Endothelial cell of umbilical vein (primary cell): Measurements from ENCODE around the gene MAP1S. TPM values are rescaled to one million over a fixed set of nuclear protein-coding genes. Genes with fewer than 3 reads are reported as not detected.

Source experiments
- BruUV-seq: library from RNA; stranded (reverse); fragments of 400-500 nt; replicated peaks from 2 replicates; lab custom pipeline; 2021; lab: Mats Ljungman, UMichigan
- CTCF ChIA-PET: fragments of 300-600, 350-600 bp; sonication (Branson Sonifier 250); formaldehyde crosslinking; loops from one replicate; lab custom pipeline; 2021; ENCODE audit warnings: antibody characterized with exemption, inconsistent platforms; lab: Charles Lee
- POLR2A ChIA-PET: fragments of 300-600, 350-600 bp; sonication (Branson Sonifier 250); formaldehyde crosslinking; loops from one replicate; lab custom pipeline; 2021; ENCODE audit warnings: antibody characterized with exemption, inconsistent platforms; lab: Charles Lee
- DNase-seq: peaks from one replicate; pipeline ENCODE4 v3.0.0-alpha.2; 2011; ENCODE audit warnings: low read depth, low spot score
- FAIRE-seq: peaks from 2 replicates; lab custom pipeline; 2011; peaks lifted over from hg19 to GRCh38; lab: Jason Lieb, UNC
- H2AFZ ChIP-seq: 2 replicates; pipeline ENCODE4 v1.6.0; 2012; ENCODE audit warnings: low read depth, low read length, control low read depth, inconsistent platforms
- H3K27ac ChIP-seq: 2 replicates; pipeline ENCODE4 v1.5.1; 2011; ENCODE audit warnings: low read depth, mild to moderate bottlenecking, control low read depth, low read length, moderate library complexity; ENCODE audit not compliant: insufficient read depth
- H3K27me3 ChIP-seq, 2 experiments: 2 replicates each; pipeline versions ENCODE4 v1.6.0 to v1.6.1; 2011; ENCODE audit warnings: low read length in 2 of 2, mixed read lengths in 1 of 2; ENCODE audit not compliant: control insufficient read depth in 2 of 2, insufficient read depth in 2 of 2
- H3K36me3 ChIP-seq, 2 experiments: 2 replicates in 1 of 2; 3 replicates in 1 of 2; pipeline ENCODE4 v1.5.1; 2011; ENCODE audit warnings: low read length in 2 of 2, mild to moderate bottlenecking in 1 of 2, moderate library complexity in 1 of 2; ENCODE audit not compliant: control insufficient read depth in 2 of 2, insufficient read depth in 2 of 2; ENCODE audit errors: extremely low read depth in 1 of 2
- H3K4me1 ChIP-seq: 3 replicates; pipeline ENCODE4 v1.5.1; 2011; ENCODE audit warnings: mild to moderate bottlenecking, low read length; ENCODE audit not compliant: control insufficient read depth, insufficient read depth; ENCODE audit errors: extremely low read depth
- H3K4me2 ChIP-seq: 2 replicates; pipeline ENCODE4 v1.6.1; 2011; ENCODE audit warnings: low read length, control low read depth, mixed read lengths; ENCODE audit not compliant: insufficient read depth
- H3K4me3 ChIP-seq, 3 experiments: fragments of 200-600 bp in 1 of 3; sonication (generic), shearing (Covaris generic) in 1 of 3; replicated peaks in 1 of 3; 2 replicates each; pipeline ENCODE4 v1.5.1; 2011 to 2016; ENCODE audit warnings: control low read depth in 3 of 3, low read length in 3 of 3, mild to moderate bottlenecking in 2 of 3, inconsistent platforms in 1 of 3, low read depth in 1 of 3, moderate library complexity in 1 of 3; ENCODE audit not compliant: insufficient read depth in 1 of 3
- H3K79me2 ChIP-seq: 2 replicates; pipeline ENCODE4 v1.6.0; 2012; ENCODE audit warnings: low read length, inconsistent platforms; ENCODE audit not compliant: control insufficient read depth, insufficient read depth
- H3K9ac ChIP-seq: replicated peaks from 2 replicates; pipeline ENCODE3; 2011; ENCODE audit warnings: low read length, control low read depth; ENCODE audit not compliant: insufficient read depth; ENCODE audit errors: extremely low read depth
- H3K9me1 ChIP-seq: replicated peaks from 3 replicates; pipeline ENCODE4 v1.6.0; 2011; ENCODE audit warnings: mild to moderate bottlenecking, low read length; ENCODE audit not compliant: control insufficient read depth, insufficient read depth; ENCODE audit errors: extremely low read depth
- H3K9me3 ChIP-seq: replicated peaks from 2 replicates; pipeline ENCODE4 v1.5.1; 2012; ENCODE audit warnings: low read length, inconsistent platforms; ENCODE audit not compliant: control insufficient read depth, insufficient read depth
- H4K20me1 ChIP-seq: replicated peaks from 2 replicates; pipeline ENCODE3; 2011; ENCODE audit warnings: mild to moderate bottlenecking, low read length; ENCODE audit not compliant: control insufficient read depth, insufficient read depth; ENCODE audit errors: extremely low read depth
- EZH2 ChIP-seq: IDR thresholded peaks from 2 replicates; pipeline ENCODE4 v1.6.1; 2012; ENCODE audit warnings: borderline replicate concordance, low read depth, mild to moderate bottlenecking, moderate library complexity, low read length, inconsistent platforms; ENCODE audit not compliant: severe bottlenecking
- FOS ChIP-seq: IDR thresholded peaks from 2 replicates; pipeline ENCODE4 v1.6.1; 2011; ENCODE audit warnings: mild to moderate bottlenecking, low read length, moderate library complexity, borderline replicate concordance; ENCODE audit not compliant: insufficient read depth
- GATA2 ChIP-seq: IDR thresholded peaks from 2 replicates; pipeline ENCODE4 v1.7.0; 2011; ENCODE audit warnings: low read depth, mild to moderate bottlenecking, moderate library complexity, mixed read lengths, low read length; ENCODE audit not compliant: insufficient read length, insufficient read depth
- JUN ChIP-seq: IDR thresholded peaks from 2 replicates; pipeline ENCODE4 v1.6.1; 2011; ENCODE audit warnings: borderline replicate concordance, low read depth; ENCODE audit not compliant: insufficient read length, insufficient read depth
- MYC ChIP-seq: IDR thresholded peaks from one replicate; pipeline ENCODE4 v1.6.1; 2011; ENCODE audit warnings: mild to moderate bottlenecking, low read depth, low read length
- POLR2A ChIP-seq: IDR thresholded peaks from 2 replicates; pipeline ENCODE4 v1.6.1; 2012; ENCODE audit warnings: low read depth, mild to moderate bottlenecking, control low read depth, low read length
- POLR2AphosphoS5 ChIP-seq: IDR thresholded peaks from 2 replicates; pipeline ENCODE4 v1.6.1; 2012; ENCODE audit warnings: low read depth, mild to moderate bottlenecking, control low read depth, low read length, moderate library complexity; ENCODE audit not compliant: insufficient read depth
- dilution Hi-C: fragments of 300-500 bp; cut with MboI; formaldehyde crosslinking; loops from one replicate; pipeline ENCODE4 v1.15.0; 2019; ENCODE audit warnings: low sequenced_read_pairs; ENCODE audit not compliant: extremely low pct_ligation_motif_present
- intact Hi-C: fragments of 100-400 bp; cut with micrococcal nuclease; formaldehyde crosslinking; loops from one replicate; pipeline ENCODE4 v1.10.0; 2022
- polyA plus RNA-seq, 4 experiments: library from polyadenylated mRNA; depleted of rRNA in 3 of 4; stranded (reverse) in 3 of 4; unstranded in 1 of 4; fragments of >200 nt; gene quantifications; 2 replicates each; pipeline versions ENCODE4 v1.2.1 to v1.2.3, GENCODE V29; 2011 to 2012; ENCODE audit warnings: missing spikeins in 1 of 4
- total RNA-seq: library from RNA; stranded (reverse); gene quantifications from 2 replicates; pipeline ENCODE4 v1.2.3, GENCODE V29; 2021
- TF ChIP-seq, protein P1 (sequence below): IDR thresholded peaks from 2 replicates; pipeline ENCODE4 v1.6.1; 2011; ENCODE audit not compliant: insufficient read depth, insufficient read length
- TF ChIP-seq, protein P2 (sequence below), 2 donors: IDR thresholded peaks; 1 replicate in 1 of 2; 2 replicates in 1 of 2; pipeline ENCODE4 v1.5.1; 2011; ENCODE audit warnings: low read length in 2 of 2, mild to moderate bottlenecking in 2 of 2, moderate library complexity in 2 of 2, control low read depth in 1 of 2, inconsistent platforms in 1 of 2, low read depth in 1 of 2; ENCODE audit not compliant: insufficient read depth in 1 of 2; ENCODE audit errors: extremely low read depth in 1 of 2

MAP1S gene
- total and polyA plus RNA-seq, 2 donors (not counting 3 experiments of a cell fraction or from before 2014, with no cell fraction given) = 94.8 to 143 TPM

DNA sequence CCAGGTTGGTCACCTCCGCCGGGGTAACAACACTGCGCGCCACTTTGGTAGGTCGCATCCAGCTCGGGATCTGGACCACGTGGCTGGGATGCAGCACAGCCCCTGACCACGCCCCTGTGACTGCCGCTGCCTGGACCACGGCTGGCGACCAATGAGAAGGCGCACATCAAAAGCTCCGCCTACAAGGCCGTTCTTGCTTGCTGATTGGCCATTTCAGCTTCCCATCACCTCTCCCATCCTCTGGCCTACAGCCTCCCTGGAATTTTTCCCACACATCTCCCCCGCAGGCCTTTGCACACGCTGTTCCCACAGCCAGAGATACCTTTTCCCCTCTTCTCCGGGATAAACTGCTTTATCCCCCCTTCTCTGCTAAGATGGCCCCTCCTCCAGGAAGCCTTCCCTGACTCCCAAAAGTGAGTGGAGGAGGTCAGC lies 12.5 kb upstream of the MAP1S start:
- no peaks in the 10 kb centered on the region for H3K4me1 ChIP-seq
- intact Hi-C loops (no loop called here), dilution Hi-C loops (no loop called here)
- BruUV-seq = no TSS peak
- no peak overlapping the region for H3K4me3 ChIP-seq
- H3K27ac ChIP-seq = no peak overlapping the region
- DNase-seq = peak; percentile 39
- no peaks in the 10 kb centered on the region for H4K20me1 ChIP-seq
- H3K9ac ChIP-seq = no peak overlapping the region
- ChIA-PET CTCF (interaction anchor here (0.9 to 8.0 kb wide), 5 partner anchors 9 to 153 kb away, joined by 3 to 182 read pairs (median 4); partner anchors contain the start of gene RPL18A), POLR2A (no interaction called here)
- TF ChIP-seq FOS = no peak
- TF ChIP-seq, protein P1, sequence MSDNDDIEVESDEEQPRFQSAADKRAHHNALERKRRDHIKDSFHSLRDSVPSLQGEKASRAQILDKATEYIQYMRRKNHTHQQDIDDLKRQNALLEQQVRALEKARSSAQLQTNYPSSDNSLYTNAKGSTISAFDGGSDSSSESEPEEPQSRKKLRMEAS = peak; percentile 16
- H3K9me3 ChIP-seq = no peaks in the 10 kb centered on the region
- H3K4me2 ChIP-seq = no peak overlapping the region
- H3K27me3 ChIP-seq = no peaks in the 10 kb centered on the region
- no peaks in the 10 kb centered on the region for H3K9me1 ChIP-seq
- no peaks in the 10 kb centered on the region for H3K79me2 ChIP-seq
- H2AFZ ChIP-seq = peak overlapping the region; percentile 41
- H3K36me3 ChIP-seq = no peaks in the 10 kb centered on the region
- FAIRE-seq = no peak

DNA sequence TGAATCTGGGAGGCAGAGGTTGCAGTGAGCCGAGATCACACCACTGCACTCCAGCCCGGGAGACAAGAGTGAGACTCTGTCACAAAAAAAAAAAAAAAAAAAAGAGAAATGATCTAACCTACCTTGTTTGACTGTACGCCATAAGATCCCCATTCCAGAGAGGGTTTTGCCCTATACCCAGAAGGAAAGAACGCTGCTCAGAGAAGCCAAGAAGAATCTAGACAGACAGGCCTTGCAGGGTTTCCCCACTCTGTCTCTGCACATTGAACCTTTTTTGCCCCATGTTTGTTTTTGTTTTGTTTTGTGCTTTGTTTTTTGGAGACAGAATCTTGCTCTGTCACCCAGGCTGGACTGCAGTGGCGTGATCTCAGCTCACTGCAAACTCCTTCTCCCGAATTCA lies 7.4 kb upstream of the MAP1S start:
- dilution Hi-C loops = no loop called here
- CTCF ChIA-PET = interaction anchor here (1.6 kb wide), 1 partner anchor 26 kb away, joined by 3 read pairs; no protein-coding TSS in a partner anchor
- Histone ChIP-seq H3K4me3 (no peak overlapping the region), H3K4me2 (no peak overlapping the region), H4K20me1 (no peaks in the 10 kb centered on the region), H3K9me3 (no peaks in the 10 kb centered on the region), H3K4me1 (no peaks in the 10 kb centered on the region), H3K36me3 (no peaks in the 10 kb centered on the region), H3K79me2 (no peaks in the 10 kb centered on the region), H3K9me1 (no peaks in the 10 kb centered on the region), H3K9ac (no peak overlapping the region), H3K27me3 (no peaks in the 10 kb centered on the region), H3K27ac (no peak overlapping the region), H2AFZ (no peak overlapping the region)
- intact Hi-C loops = no loop called here
- FAIRE-seq = no peak
- no TSS peak for BruUV-seq
- no peak for DNase-seq
- TF ChIP-seq POLR2AphosphoS5 (no peak), EZH2 (no peak), JUN (no peak), POLR2A (no peak), FOS (no peak), MYC (no peak), GATA2 (no peak)
- TF ChIP-seq, protein P1 = no peak
- TF ChIP-seq, protein P2, sequence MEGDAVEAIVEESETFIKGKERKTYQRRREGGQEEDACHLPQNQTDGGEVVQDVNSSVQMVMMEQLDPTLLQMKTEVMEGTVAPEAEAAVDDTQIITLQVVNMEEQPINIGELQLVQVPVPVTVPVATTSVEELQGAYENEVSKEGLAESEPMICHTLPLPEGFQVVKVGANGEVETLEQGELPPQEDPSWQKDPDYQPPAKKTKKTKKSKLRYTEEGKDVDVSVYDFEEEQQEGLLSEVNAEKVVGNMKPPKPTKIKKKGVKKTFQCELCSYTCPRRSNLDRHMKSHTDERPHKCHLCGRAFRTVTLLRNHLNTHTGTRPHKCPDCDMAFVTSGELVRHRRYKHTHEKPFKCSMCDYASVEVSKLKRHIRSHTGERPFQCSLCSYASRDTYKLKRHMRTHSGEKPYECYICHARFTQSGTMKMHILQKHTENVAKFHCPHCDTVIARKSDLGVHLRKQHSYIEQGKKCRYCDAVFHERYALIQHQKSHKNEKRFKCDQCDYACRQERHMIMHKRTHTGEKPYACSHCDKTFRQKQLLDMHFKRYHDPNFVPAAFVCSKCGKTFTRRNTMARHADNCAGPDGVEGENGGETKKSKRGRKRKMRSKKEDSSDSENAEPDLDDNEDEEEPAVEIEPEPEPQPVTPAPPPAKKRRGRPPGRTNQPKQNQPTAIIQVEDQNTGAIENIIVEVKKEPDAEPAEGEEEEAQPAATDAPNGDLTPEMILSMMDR (IDR thresholded peaks at IDR 0.05; ENCODE audit: extremely low read depth in 1 of 2, insufficient read depth in 1 of 2, low read depth in 1 of 2, low read length in 2 of 2) = no peak
- POLR2A ChIA-PET = no interaction called here
